Stimulated activated effector memory CD8-positive, alpha-beta T cell treated with anti-CD3 and anti-CD28 coated beads, Interleukin-12 subunit alpha, Interleukin-12 subunit beta, amount 100 ng/mL, for 72 hours (primary cell): ENCODE results near the gene ADAP1.
"Not testable (repeated sequence)": the region's sequence is repeated elsewhere in the genome, so short reads cannot be mapped to it uniquely, and the experiment has no call there.

Experiments used
- ATAC-seq: fragments of 150-1000 bp; cut with Tn5 transposase; 2 replicates; pipeline ENCODE4 v1.10.0; 2021
- DNase-seq, 2 donors: peaks; one replicate each; pipeline ENCODE4 v3.0.0; 2021 to 2022; ENCODE audit warnings: low spot score in 2 of 2
- H3K27ac Mint-ChIP-seq: one replicate; pipeline ENCODE4 v1.8.0; 2022; ENCODE audit warnings: mild to moderate bottlenecking, mixed read lengths
- H3K36me3 Mint-ChIP-seq: one replicate; pipeline ENCODE4 v1.8.0; 2022; ENCODE audit warnings: mild to moderate bottlenecking, mixed read lengths
- H3K4me1 Mint-ChIP-seq: one replicate; pipeline ENCODE4 v1.8.0; 2022; ENCODE audit warnings: mixed read lengths
- H3K4me3 Mint-ChIP-seq: one replicate; pipeline ENCODE4 v1.8.0; 2022; ENCODE audit warnings: mild to moderate bottlenecking, mixed read lengths
- H3K9me3 Mint-ChIP-seq: one replicate; pipeline ENCODE4 v1.8.0; 2022; ENCODE audit warnings: mixed read lengths

ADAP1 gene

GRCh38 chr7:876972-877311 is 77.5 kb downstream of the ADAP1 start:
- Mint-ChIP-seq H3K27ac (peak overlapping the region; percentile 95), H3K36me3 (peaks cover 25% of the 10 kb centered on the region), H3K4me1 (peaks cover 23% of the 10 kb centered on the region), H3K9me3 (no peaks in the 10 kb centered on the region), H3K4me3 (peak overlapping the region; percentile 93)
- DNase-seq (no peak), ATAC-seq (peak; percentile 33)

DNA sequence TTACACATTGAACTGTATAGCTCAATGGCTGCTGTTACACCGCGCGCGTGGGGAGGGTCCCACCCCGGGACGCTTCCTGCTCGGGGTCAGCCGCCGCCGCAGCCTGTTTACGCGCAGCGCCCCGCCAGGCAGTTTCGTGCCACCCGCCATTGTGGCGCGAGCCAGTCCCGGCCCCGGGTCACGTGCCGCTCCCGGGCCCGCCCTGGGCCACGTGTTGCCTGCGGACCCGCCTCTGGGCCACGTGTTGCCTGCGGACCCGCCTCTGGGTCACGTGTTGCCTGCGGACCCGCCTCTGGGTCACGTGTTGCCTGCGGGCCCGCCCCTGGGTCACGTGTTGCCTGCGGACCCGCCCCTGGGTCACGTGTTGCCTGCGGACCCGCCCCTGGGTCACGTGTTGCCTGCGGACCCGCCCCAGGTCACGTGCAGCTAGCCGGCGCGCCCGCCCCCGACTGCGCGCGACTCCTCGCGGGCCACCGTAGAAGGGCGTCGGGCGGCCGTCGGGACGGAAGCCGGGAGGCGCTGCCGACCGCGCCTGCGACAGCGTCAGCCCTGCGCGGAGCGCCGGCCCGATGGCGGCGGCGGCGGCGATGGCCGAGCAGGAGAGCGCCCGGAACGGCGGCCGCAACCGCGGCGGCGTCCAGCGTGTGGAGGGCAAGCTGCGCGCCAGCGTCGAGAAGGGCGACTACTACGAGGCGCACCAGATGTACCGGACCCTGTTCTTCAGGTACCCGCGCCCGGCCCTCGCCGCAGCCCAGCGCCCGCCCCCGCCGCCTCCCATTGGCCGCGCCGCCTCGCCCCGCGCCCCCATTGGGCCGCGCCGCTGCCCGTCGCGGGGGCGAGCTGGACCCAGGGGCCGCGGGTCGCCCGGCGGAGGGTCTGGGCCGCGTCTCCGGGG is 78.2 kb downstream of the ADAP1 start, which contains the start of gene GET4:
GET4 (plus strand) TSS at position 478 of the 895 bp plus-strand sequence; CDS start at position 570, 92 bp downstream.
- peak within 1 kb of the TSS; percentile 93 for H3K4me3 Mint-ChIP-seq
- DNase-seq, result peak; percentile 97 to 99
- no peaks in the 10 kb centered on the region for H3K9me3 Mint-ChIP-seq
- H3K36me3 Mint-ChIP-seq, result peaks cover 30% of the 10 kb centered on the region
- H3K4me1 Mint-ChIP-seq, result peaks cover 23% of the 10 kb centered on the region
- H3K27ac Mint-ChIP-seq, result peak within 1 kb of the TSS; percentile 95
- peak; percentile 91 for ATAC-seq

DNA sequence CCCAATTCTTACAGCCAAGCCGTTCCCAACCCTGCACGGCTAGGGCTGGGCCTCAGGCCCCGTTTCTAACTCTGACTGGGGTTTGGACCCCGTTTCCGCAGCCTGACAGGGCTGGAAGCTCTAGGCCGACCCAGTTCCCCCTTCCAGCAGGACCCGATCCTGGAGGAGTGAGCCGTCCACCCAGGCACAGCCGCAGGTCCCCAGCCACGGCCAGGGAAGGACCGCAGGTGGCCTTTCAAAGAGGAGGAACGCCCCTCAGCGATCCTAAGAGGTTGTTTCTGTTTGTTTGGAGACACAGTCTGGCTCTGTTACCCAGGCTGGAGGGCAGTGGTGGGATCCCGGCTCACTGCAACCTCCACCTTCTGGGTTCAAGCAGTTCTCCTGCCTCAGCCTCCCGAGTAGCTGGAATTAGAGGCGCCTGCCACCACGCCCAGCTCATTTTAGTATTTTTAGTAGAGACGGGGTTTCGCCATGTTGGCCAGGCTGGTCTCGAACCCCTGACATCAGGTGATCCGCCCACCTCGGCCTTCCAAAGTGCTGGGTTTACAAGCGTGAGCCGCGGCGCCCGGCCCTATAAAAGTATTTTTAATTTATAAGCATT is 78.9 kb downstream of the ADAP1 start:
- DNase-seq, result no peak
- no peak for ATAC-seq
- no peaks in the 10 kb centered on the region for H3K9me3 Mint-ChIP-seq
- H3K36me3 Mint-ChIP-seq, result peaks cover 37% of the 10 kb centered on the region
- no peak overlapping the region for H3K4me3 Mint-ChIP-seq
- no peak overlapping the region for H3K27ac Mint-ChIP-seq
- peaks cover 23% of the 10 kb centered on the region for H3K4me1 Mint-ChIP-seq

GRCh38 chr7:875051-875450 is 79.4 kb downstream of the ADAP1 start:
- H3K4me3 Mint-ChIP-seq, result no peak overlapping the region
- DNase-seq (no peak), ATAC-seq (no peak)
- no peak overlapping the region for H3K27ac Mint-ChIP-seq
- H3K36me3 Mint-ChIP-seq, result peaks cover 42% of the 10 kb centered on the region
- H3K9me3 Mint-ChIP-seq, result no peaks in the 10 kb centered on the region
- peaks cover 23% of the 10 kb centered on the region for H3K4me1 Mint-ChIP-seq

DNA sequence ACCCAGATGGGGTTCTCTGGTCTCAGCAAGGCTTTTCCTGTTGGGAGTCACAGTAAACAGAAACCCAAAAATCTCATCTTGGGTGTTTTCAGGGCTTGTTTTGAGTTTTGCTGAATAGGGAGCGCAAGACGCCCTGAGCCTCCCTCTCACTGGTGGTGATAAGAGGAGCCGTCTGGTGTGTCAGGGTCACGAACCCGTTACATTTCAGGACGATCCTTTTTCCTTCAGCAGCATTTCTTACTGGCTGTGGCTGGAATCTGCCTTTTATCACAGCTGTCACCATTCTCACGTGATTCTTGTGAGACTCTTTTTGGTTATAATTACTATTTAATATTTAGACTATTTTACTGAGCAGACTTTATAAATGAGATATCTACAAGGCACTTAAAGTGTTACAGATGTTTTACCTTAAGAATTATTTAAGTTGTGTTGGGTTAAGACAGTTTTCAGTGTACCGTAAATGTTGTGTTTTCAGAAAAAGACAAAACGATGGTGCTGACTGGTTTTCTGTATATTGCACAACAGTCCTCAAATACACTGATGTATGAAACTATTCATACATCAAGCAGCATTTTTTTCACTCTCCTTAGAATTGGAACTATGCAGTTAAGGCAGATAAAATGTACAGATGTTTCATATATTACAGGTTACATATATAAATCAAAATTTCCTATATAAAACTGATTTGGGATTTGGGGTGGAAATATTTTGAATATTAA is 80.3 kb downstream of the ADAP1 start:
- Mint-ChIP-seq H3K4me1 (peaks cover 18% of the 10 kb centered on the region), H3K4me3 (no peak overlapping the region), H3K36me3 (peaks cover 51% of the 10 kb centered on the region), H3K27ac (no peak overlapping the region), H3K9me3 (no peaks in the 10 kb centered on the region)
- ATAC-seq (no peak), DNase-seq (no peak)

- H3K36me3 Mint-ChIP-seq, result peaks cover 54% of the 10 kb centered on the region
- H3K4me3 Mint-ChIP-seq, result no peak overlapping the region
- peaks cover 14% of the 10 kb centered on the region for H3K4me1 Mint-ChIP-seq
These were observed 81.0 kb downstream of the ADAP1 start for GRCh38 chr7:873367-874002.

DNA sequence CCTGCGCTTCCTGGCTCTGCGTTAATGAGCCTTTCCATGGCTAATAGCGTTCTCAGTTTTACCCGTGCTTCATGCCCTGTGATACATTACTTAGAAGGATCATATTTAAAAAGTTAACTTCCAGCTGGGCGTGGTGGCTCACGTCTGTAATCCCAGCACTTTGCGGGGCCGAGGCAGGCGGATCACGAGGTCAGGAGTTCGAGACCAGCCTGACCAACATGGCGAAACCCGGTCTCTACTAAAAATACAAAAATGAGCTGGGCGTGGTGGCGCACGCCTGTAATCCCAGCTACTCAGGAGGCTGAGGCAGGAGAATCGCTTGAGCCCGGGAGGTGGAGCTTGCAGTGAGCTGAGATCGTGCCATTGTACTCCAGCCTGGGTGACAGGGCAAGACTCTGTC is 81.8 kb downstream of the ADAP1 start:
- DNase-seq, H3K9me3 Mint-ChIP-seq, H3K27ac Mint-ChIP-seq, ATAC-seq, H3K4me3 Mint-ChIP-seq, H3K4me1 Mint-ChIP-seq: not testable (repeated sequence)
- peaks cover 59% of the 10 kb centered on the region for H3K36me3 Mint-ChIP-seq

More at GRCh38 chr7:873367-874002, 81.0 kb downstream of the ADAP1 start:
- DNase-seq (peak; percentile 58 to 82), ATAC-seq (peak; percentile 35)
- Mint-ChIP-seq H3K27ac (no peak overlapping the region), H3K9me3 (no peaks in the 10 kb centered on the region)

GRCh38 chr7:871900-872537 is 82.5 kb downstream of the ADAP1 start:
- Mint-ChIP-seq H3K4me1 (peaks cover 8% of the 10 kb centered on the region), H3K9me3 (no peaks in the 10 kb centered on the region), H3K4me3 (no peak overlapping the region), H3K27ac (no peak overlapping the region), H3K36me3 (peaks cover 60% of the 10 kb centered on the region)
- no peak for DNase-seq
- ATAC-seq, result no peak

DNA sequence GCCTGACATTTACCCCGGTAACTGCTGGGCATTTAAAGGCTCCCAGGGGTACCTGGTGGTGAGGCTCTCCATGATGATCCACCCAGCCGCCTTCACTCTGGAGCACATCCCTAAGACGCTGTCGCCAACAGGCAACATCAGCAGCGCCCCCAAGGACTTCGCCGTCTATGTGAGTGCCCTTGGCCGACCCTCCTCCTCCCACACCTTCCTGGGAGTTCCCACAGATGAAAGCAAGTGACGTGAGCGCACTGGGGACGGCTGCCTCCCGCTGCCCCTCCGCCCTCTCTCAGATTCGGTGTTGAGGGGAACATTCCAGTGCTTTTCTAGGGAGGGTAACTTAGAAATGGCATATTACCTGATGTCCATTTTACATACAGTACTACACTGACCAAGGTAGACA is 85.1 kb downstream of the ADAP1 start:
- no peaks in the 10 kb centered on the region for H3K9me3 Mint-ChIP-seq
- peaks cover 74% of the 10 kb centered on the region for H3K36me3 Mint-ChIP-seq
- no peak overlapping the region for H3K4me3 Mint-ChIP-seq
- H3K4me1 Mint-ChIP-seq, result peaks cover 8% of the 10 kb centered on the region
- ATAC-seq, result no peak
- H3K27ac Mint-ChIP-seq, result no peak overlapping the region
- no peak for DNase-seq

- no peak overlapping the region for H3K27ac Mint-ChIP-seq
These were observed 86.3 kb downstream of the ADAP1 start for GRCh38 chr7:868189-868486.

DNA sequence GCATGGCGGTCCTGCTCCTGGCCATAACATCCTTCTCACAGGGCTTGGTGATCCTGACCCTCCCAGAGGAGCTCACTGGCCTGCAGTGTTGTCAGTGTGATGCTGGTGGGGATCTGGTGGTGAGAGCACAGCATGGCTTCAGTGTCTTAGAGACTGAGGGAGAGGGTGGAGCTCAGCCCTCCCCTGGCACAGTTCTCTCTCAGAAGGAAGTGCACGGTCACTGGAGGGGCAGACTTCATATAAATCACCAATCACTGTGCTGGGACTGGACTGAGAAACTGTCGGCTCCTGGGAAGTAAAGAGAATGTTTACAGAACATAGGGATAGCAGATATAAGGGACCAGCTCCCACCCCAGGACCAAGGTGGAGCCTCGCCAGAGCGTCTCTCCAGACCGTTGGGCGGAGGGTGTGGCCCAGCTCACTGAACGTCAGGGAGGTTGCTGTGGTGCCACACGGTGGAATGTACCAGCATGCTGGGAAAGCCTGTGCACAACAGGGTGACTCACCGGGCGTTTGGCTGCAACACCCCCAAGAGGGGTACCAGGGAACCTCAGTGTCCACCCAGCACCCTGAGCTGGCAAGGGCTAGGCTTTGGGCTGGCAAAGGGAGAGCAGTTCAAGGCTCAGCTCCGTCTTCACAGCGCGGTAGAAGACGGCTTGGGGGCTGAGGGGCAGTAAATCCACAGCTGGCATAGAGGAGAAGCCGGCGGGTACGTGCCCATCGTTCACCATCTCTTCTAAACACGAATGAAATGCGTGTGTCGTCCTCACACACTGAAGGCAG is 86.9 kb downstream of the ADAP1 start:
- H3K27ac Mint-ChIP-seq, result no peak overlapping the region
- H3K4me3 Mint-ChIP-seq, result no peak overlapping the region

More at GRCh38 chr7:868189-868486, 86.3 kb downstream of the ADAP1 start:
- peaks cover under 1% of the 10 kb centered on the region for H3K4me1 Mint-ChIP-seq
- ATAC-seq (no peak), DNase-seq (no peak)
- H3K9me3 Mint-ChIP-seq, result no peaks in the 10 kb centered on the region
- H3K36me3 Mint-ChIP-seq, result peaks cover 80% of the 10 kb centered on the region
- H3K4me3 Mint-ChIP-seq, result no peak overlapping the region

DNA sequence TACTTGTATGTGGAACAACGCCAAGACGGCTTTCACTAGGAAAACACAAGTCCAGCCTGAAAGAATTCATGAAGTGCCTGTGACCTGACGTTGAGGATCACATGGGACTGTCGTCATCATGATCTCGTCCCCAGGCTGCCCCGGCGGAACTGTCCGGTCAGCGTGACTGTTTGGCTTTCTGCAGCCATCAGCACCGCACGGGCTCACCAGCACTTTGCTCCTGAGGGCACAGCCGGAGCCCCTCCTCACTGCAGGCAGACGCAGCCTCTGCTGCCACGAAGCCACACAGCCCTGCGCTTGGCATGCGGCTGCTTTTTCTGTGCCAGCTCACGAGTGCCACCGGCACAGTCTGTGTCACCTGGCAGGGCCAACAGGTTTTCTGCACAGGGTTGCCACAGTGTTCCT is 87.5 kb downstream of the ADAP1 start:
- H3K4me1 Mint-ChIP-seq, result no peaks in the 10 kb centered on the region
- no peaks in the 10 kb centered on the region for H3K9me3 Mint-ChIP-seq
- no peak for DNase-seq
- no peak overlapping the region for H3K27ac Mint-ChIP-seq
- peaks cover 77% of the 10 kb centered on the region for H3K36me3 Mint-ChIP-seq
- no peak overlapping the region for H3K4me3 Mint-ChIP-seq
- ATAC-seq, result no peak

More for the DNA sequence above, 86.9 kb downstream of the ADAP1 start:
- ATAC-seq, result no peak
- DNase-seq, result no peak
- Mint-ChIP-seq H3K9me3 (no peaks in the 10 kb centered on the region), H3K4me1 (no peaks in the 10 kb centered on the region), H3K36me3 (peaks cover 77% of the 10 kb centered on the region)

GRCh38 chr7:865921-866320 is 88.6 kb downstream of the ADAP1 start:
- H3K4me1 Mint-ChIP-seq, result no peaks in the 10 kb centered on the region
- ATAC-seq (no peak), DNase-seq (no peak)
- peaks cover 78% of the 10 kb centered on the region for H3K36me3 Mint-ChIP-seq
- no peak overlapping the region for H3K4me3 Mint-ChIP-seq
- H3K9me3 Mint-ChIP-seq, result no peaks in the 10 kb centered on the region
- no peak overlapping the region for H3K27ac Mint-ChIP-seq

- peaks cover 86% of the 10 kb centered on the region for H3K36me3 Mint-ChIP-seq
- H3K4me3 Mint-ChIP-seq, result no peak overlapping the region
- H3K27ac Mint-ChIP-seq, result no peak overlapping the region
- ATAC-seq (no peak), DNase-seq (no peak)
- H3K9me3 Mint-ChIP-seq, result no peaks in the 10 kb centered on the region
- no peaks in the 10 kb centered on the region for H3K4me1 Mint-ChIP-seq
These were observed 91.4 kb downstream of the ADAP1 start for GRCh38 chr7:863106-863505.
